Ovary (tissue), 9 donors: ENCODE results near the gene SMARCD1. TPM values are rescaled to one million over a fixed set of nuclear protein-coding genes. Genes with fewer than 3 reads are reported as not detected.

Experiments used
- DNase-seq, 5 donors: peaks; one replicate each; pipeline ENCODE4 v3.0.0-alpha.2; 2019 to 2020
- H3K27ac ChIP-seq, 2 donors: fragments of 200-600 bp; one replicate each; pipeline versions ENCODE4 v1.5.1 to v1.8.0; 2019 to 2022
- H3K27me3 ChIP-seq: fragments of 200-600 bp; one replicate; pipeline ENCODE4 v1.8.0; 2022
- H3K36me3 ChIP-seq: fragments of 200-600 bp; sonication (generic); one replicate; pipeline ENCODE4 v1.5.1; 2019
- H3K4me1 ChIP-seq: one replicate; pipeline ENCODE4 v1.8.1; 2013; ENCODE audit warnings: mild to moderate bottlenecking, moderate library complexity; ENCODE audit not compliant: insufficient read depth
- H3K4me3 ChIP-seq: fragments of 200-600 bp; sonication (generic); one replicate; pipeline ENCODE4 v1.5.1; 2017
- H3K9me3 ChIP-seq, 2 donors: fragments of 200-600 bp in 1 of 2; sonication (generic) in 1 of 2; one replicate each; pipeline versions ENCODE4 v1.5.1 to v1.8.1; 2013 to 2019; ENCODE audit warnings: mild to moderate bottlenecking in 1 of 2, moderate library complexity in 1 of 2
- EP300 ChIP-seq: sonication (generic); formaldehyde crosslinking; IDR thresholded peaks from one replicate; pipeline ENCODE4 v1.6.1; 2017; ENCODE audit warnings: antibody characterized with exemption
- POLR2A ChIP-seq: fragments of 450-650 bp; IDR thresholded peaks from one replicate; pipeline ENCODE4 v1.6.1; 2017; ENCODE audit warnings: antibody characterized with exemption, mild to moderate bottlenecking, moderate library complexity
- WGBS, 3 donors: extraction: QIAGEN DNeasy Blood & Tissue Kit in 1 of 3; methylation state at CpG; one replicate each; pipeline versions ENCODE4 v1.1.5 to v1.1.7; 2013 to 2017; 5-methylcytosine and 5-hydroxymethylcytosine counted together
- intact Hi-C, 4 donors: fragments of 100-400 bp; cut with DNase I; formaldehyde crosslinking; loops; one replicate each; pipeline versions ENCODE4 v1.11.0 to v1.15.1; 2022 to 2023
- polyA plus RNA-seq, 2 donors: library from polyadenylated mRNA; stranded (reverse); fragments of 200-250 nt in 1 of 2; fragments of 350-450 nt in 1 of 2; fragmentation: Illumina TruSeq in 1 of 2; extraction: RNeasy Lipid Tissue Mini Kit (QIAGEN cat#74804) in 1 of 2; gene quantifications; one replicate each; pipeline ENCODE4 v1.2.3, GENCODE V29; 2013 to 2014
- total RNA-seq, 7 donors: library from RNA; depleted of rRNA in 2 of 7; stranded (reverse); fragments of >200 nt in 2 of 7; fragmentation: NEBNext Ultra II Directional in 3 of 7; extraction: Animal tissue kit (Norgen Biotek cat#: 25700) in 3 of 7; gene quantifications; one replicate each; pipeline versions ENCODE4 v1.1.0 to v1.2.4, GENCODE V29; 2016 to 2023
- TF ChIP-seq, protein P1 (sequence below), 3 donors: fragments of 450-650 bp in 2 of 3; fragments of 200-600 bp in 1 of 3; IDR thresholded peaks; one replicate each; pipeline versions ENCODE4 v1.5.1 to v1.8.0; 2016 to 2022; ENCODE audit warnings: antibody characterized with exemption in 3 of 3, mild to moderate bottlenecking in 1 of 3
- donor health status: DM: no; HTN: no; CAD: no; lungs with moderate emphysema.
- donor health status: DM: no; HTN: no; CAD: no.
- donor health status: Bipolar disorder and iron deficiency.
- donor health status: DM: yes; HTN: yes; CAD: no.
- donor health status: DM: no; HTN: no; CAD: no.
- donor health status: DM: yes; HTN: yes; CAD: no.

SMARCD1 gene
- total and polyA plus RNA-seq, 9 donors = 26.1 to 57.7 (median 50.7) TPM

DNA sequence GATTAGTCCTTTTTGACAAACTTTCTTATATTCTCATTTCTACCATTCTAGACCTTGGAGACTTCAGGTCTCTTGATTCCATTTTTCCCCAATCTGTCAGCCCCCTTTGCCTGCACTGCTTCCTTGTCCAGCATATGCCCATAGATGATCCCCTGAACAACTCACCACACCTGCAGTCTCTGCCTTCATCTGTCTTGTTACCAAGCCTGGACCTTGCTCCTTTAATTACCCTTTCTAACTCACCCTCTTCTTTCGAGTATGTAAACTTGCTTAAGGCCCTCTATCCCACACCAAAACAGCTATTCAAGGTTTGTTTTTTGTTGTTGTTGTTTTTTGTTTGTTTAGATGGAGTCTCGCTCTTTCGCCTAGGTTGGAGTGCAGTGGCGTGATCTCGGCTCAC is 36.5 kb downstream of the SMARCD1 start:
- H3K27me3 ChIP-seq = no peaks in the 10 kb centered on the region
- 78 to 91% (median 80%) methylated on average over 5 of the region's 5 CpGs for WGBS, 3 donors

DNA sequence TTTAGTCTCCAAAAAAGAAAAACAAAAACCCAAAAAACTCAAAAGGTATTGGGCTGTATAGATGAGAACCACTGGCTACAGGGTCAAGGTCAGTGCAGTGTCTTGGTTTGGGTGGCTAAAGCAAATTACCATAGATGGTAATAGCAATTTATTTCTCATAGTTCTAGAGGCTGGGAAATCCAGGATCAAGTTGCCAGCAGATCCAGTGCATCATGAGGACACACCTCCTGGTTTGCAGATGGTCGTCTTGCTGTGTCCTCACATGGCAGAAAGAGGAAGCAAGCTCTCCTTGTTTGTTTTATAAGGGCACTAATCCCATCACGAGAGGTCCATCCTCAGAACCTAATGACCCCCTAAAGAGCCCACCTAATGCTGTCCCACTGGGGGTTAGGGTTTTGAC is 38.1 kb downstream of the SMARCD1 start:
- DNase-seq = no peak

More for the DNA sequence above, 36.5 kb downstream of the SMARCD1 start:
- H3K36me3 ChIP-seq = no peaks in the 10 kb centered on the region
- no peak overlapping the region for H3K4me3 ChIP-seq
- intact Hi-C loops = no loop called here
- H3K9me3 ChIP-seq = no peaks in the 10 kb centered on the region
- no peak for DNase-seq
- TF ChIP-seq POLR2A = no peak
- TF ChIP-seq, protein P1, sequence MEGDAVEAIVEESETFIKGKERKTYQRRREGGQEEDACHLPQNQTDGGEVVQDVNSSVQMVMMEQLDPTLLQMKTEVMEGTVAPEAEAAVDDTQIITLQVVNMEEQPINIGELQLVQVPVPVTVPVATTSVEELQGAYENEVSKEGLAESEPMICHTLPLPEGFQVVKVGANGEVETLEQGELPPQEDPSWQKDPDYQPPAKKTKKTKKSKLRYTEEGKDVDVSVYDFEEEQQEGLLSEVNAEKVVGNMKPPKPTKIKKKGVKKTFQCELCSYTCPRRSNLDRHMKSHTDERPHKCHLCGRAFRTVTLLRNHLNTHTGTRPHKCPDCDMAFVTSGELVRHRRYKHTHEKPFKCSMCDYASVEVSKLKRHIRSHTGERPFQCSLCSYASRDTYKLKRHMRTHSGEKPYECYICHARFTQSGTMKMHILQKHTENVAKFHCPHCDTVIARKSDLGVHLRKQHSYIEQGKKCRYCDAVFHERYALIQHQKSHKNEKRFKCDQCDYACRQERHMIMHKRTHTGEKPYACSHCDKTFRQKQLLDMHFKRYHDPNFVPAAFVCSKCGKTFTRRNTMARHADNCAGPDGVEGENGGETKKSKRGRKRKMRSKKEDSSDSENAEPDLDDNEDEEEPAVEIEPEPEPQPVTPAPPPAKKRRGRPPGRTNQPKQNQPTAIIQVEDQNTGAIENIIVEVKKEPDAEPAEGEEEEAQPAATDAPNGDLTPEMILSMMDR (IDR thresholded peaks at IDR 0.05) = no peak
- no peak for TF ChIP-seq EP300
- no peak overlapping the region for H3K27ac ChIP-seq
- peaks cover 8% of the 10 kb centered on the region for H3K4me1 ChIP-seq

DNA sequence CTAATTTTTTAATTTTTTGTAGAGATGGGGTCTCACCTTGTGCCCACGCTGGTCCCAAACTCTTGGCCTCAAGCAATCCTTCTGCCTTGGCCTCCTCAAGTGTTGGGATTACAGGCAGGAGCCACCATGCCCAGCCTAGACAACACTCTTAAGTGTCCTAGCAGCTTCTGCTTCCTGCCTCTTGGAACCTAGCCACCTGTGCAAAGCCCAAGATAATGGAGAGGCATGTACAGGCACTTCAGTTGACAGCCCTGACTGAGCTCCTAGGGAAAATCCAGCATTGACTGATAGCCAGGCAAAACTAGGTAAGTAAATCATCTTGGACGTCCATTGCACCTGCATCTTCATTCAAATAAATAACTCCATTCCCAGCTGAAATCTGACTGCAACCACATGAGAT is 42.4 kb downstream of the SMARCD1 start:
- 78 to 82% (median 79%) methylated on average over 2 of the region's 2 CpGs for WGBS, 3 donors
- H3K27ac ChIP-seq = no peak overlapping the region
- no peak for DNase-seq

More for the DNA sequence above, 38.1 kb downstream of the SMARCD1 start:
- H3K36me3 ChIP-seq = no peaks in the 10 kb centered on the region
- H3K4me3 ChIP-seq = no peak overlapping the region
- no peak for TF ChIP-seq EP300
- TF ChIP-seq POLR2A = no peak
- TF ChIP-seq, protein P1 (IDR thresholded peaks at IDR 0.05) = no peak
- no peaks in the 10 kb centered on the region for H3K9me3 ChIP-seq
- WGBS, 3 donors = 54 to 66% (median 56%) methylated on average over 2 of the region's 2 CpGs
- no peak overlapping the region for H3K27ac ChIP-seq
- no peaks in the 10 kb centered on the region for H3K27me3 ChIP-seq
- intact Hi-C loops = no loop called here
- peaks cover 6% of the 10 kb centered on the region for H3K4me1 ChIP-seq

DNA sequence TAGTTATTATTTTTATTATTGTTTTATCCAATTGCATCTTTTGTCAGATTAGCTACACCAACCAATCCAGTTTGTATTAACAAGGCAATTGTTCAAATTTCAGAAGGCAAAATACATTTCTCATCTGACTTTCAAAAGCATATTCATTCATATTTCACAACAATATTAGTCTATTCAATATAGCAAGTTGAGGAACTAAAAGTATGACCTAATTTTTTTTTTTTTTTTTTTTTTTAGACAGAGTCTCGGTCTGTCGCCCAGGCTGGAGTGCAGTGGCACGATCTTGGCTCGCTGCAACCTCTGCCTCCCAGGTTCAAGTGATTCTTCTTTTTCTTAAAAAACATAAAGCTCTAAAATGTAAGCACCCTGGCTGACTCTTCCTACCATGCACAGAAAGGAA is 44.1 kb downstream of the SMARCD1 start:
- intact Hi-C loops = no loop called here
- H3K9me3 ChIP-seq = no peaks in the 10 kb centered on the region
- H3K36me3 ChIP-seq = no peaks in the 10 kb centered on the region
- TF ChIP-seq, protein P1 (IDR thresholded peaks at IDR 0.05) = no peak
- TF ChIP-seq POLR2A (no peak), EP300 (no peak)
- WGBS, 3 donors = 84 to 93% (median 87%) methylated on average over 4 of the region's 4 CpGs
- H3K27ac ChIP-seq = no peak overlapping the region
- no peaks in the 10 kb centered on the region for H3K27me3 ChIP-seq
- H3K4me3 ChIP-seq = no peak overlapping the region
- no peak for DNase-seq
- H3K4me1 ChIP-seq = no peaks in the 10 kb centered on the region

More for the DNA sequence above, 42.4 kb downstream of the SMARCD1 start:
- intact Hi-C loops = no loop called here
- TF ChIP-seq, protein P1 (IDR thresholded peaks at IDR 0.05) = no peak
- no peak for TF ChIP-seq POLR2A
- peaks cover 6% of the 10 kb centered on the region for H3K4me1 ChIP-seq
- H3K27me3 ChIP-seq = no peaks in the 10 kb centered on the region
- no peaks in the 10 kb centered on the region for H3K9me3 ChIP-seq
- no peaks in the 10 kb centered on the region for H3K36me3 ChIP-seq
- H3K4me3 ChIP-seq = no peak overlapping the region
